Panc1 (cell line): ENCODE data around the gene MEF2A. TPM values are rescaled to one million over a fixed set of nuclear protein-coding genes. Genes with fewer than 3 reads are reported as not detected.

Experiments used
- ATAC-seq: fragments of 200-7000 bp; cut with Tn5 transposase; 2 replicates; pipeline ENCODE4 v1.9.1; 2020; ENCODE audit warnings: mild to moderate bottlenecking, moderate library complexity
- BruUV-seq: library from RNA; stranded (reverse); fragments of 400-500 nt; replicated peaks from 2 replicates; lab custom pipeline; 2021; lab: Mats Ljungman, UMichigan
- CTCF ChIA-PET: fragments of 300-600 bp; sonication (Branson Sonifier 250); formaldehyde crosslinking; loops from one replicate; lab custom pipeline; 2022; ENCODE audit warnings: antibody characterized with exemption; lab: Charles Lee
- POLR2A ChIA-PET: fragments of 300-600 bp; sonication (Branson Sonifier 250); formaldehyde crosslinking; loops from one replicate; lab custom pipeline; 2022; ENCODE audit warnings: antibody characterized with exemption; lab: Charles Lee
- DNase-seq: peaks from one replicate; pipeline ENCODE4 v3.0.0-alpha.2; 2010; ENCODE audit warnings: low read depth, low spot score
- H3K27ac ChIP-seq: 2 replicates; pipeline ENCODE4 v1.5.1; 2011; ENCODE audit warnings: mild to moderate bottlenecking, low read length, inconsistent platforms
- H3K27me3 ChIP-seq: fragments of 200-500 bp; sonication (Bioruptor generic); 2 replicates; pipeline ENCODE4 v1.6.0; 2014; ENCODE audit warnings: low read length, inconsistent platforms; ENCODE audit not compliant: control insufficient read depth, insufficient read depth
- H3K36me3 ChIP-seq: fragments of 200-500 bp; sonication (Bioruptor generic); 2 replicates; pipeline ENCODE4 v1.5.1; 2014; ENCODE audit warnings: inconsistent platforms, mild to moderate bottlenecking, low read length, moderate library complexity; ENCODE audit not compliant: control insufficient read depth, insufficient read depth
- H3K4me1 ChIP-seq: 2 replicates; pipeline ENCODE4 v1.5.1; 2011; ENCODE audit warnings: inconsistent platforms, mild to moderate bottlenecking, low read length, moderate library complexity; ENCODE audit not compliant: control insufficient read depth, insufficient read depth
- H3K4me3 ChIP-seq, 2 experiments: 2 replicates each; pipeline ENCODE4 v1.5.1; 2011 to 2012; ENCODE audit warnings: low read depth in 2 of 2, low read length in 2 of 2, mild to moderate bottlenecking in 2 of 2, inconsistent platforms in 1 of 2, moderate library complexity in 1 of 2
- H3K9me3 ChIP-seq: fragments of 200-500 bp; sonication (Bioruptor generic); 2 replicates; pipeline ENCODE4 v1.5.1; 2014; ENCODE audit warnings: low read depth, mild to moderate bottlenecking, inconsistent platforms, low read length, moderate library complexity; ENCODE audit not compliant: control insufficient read depth, insufficient read depth
- CTCF ChIP-seq: fragments of 450-650 bp; IDR thresholded peaks from 2 replicates; pipeline ENCODE4 v1.5.1; 2017; ENCODE audit warnings: mild to moderate bottlenecking
- POLR2AphosphoS5 ChIP-seq: IDR thresholded peaks from 2 replicates; pipeline ENCODE4 v1.6.1; 2012; ENCODE audit warnings: mild to moderate bottlenecking, low read depth, low read length, moderate library complexity
- REST ChIP-seq, 2 experiments: IDR thresholded peaks; 2 replicates each; pipeline ENCODE4 v1.6.1; 2011 to 2012; ENCODE audit warnings: low read depth in 2 of 2, control low read depth in 1 of 2, low read length in 1 of 2, mild to moderate bottlenecking in 1 of 2, moderate library complexity in 1 of 2; ENCODE audit not compliant: insufficient read depth in 1 of 2
- SIN3A ChIP-seq: IDR thresholded peaks from 2 replicates; pipeline ENCODE4 v1.6.1; 2012; ENCODE audit warnings: low read depth, mild to moderate bottlenecking, low read length, moderate library complexity, borderline replicate concordance; ENCODE audit not compliant: insufficient read depth
- TCF7L2 ChIP-seq: IDR thresholded peaks from 2 replicates; pipeline ENCODE4 v1.6.1; 2011; ENCODE audit warnings: mild to moderate bottlenecking, low read depth, low read length, inconsistent platforms
- in situ Hi-C: cut with HindIII; loops from 2 replicates; pipeline ENCODE4 v1.10.0; 2016; ENCODE audit warnings: low sequenced_read_pairs, low pct_unique_long_range_greater_than_20kb
- intact Hi-C: fragments of 100-400 bp; cut with micrococcal nuclease; formaldehyde crosslinking; loops from one replicate; pipeline ENCODE4 v1.10.0; 2022; ENCODE audit not compliant: unreplicated experiment
- total RNA-seq: library from RNA; stranded (reverse); gene quantifications from one replicate; pipeline ENCODE4 v1.2.1, GENCODE V29; 2021; ENCODE audit not compliant: unreplicated experiment

The MEF2A gene
- total RNA-seq, 1 experiment from 2014 or later = 31.1 TPM

GRCh38 chr15:99718421-99718820 is 152.6 kb downstream of the MEF2A start:
- no TSS peak for BruUV-seq
- ATAC-seq (no peak), DNase-seq (no peak)
- intact Hi-C loops = no loop called here
- H3K9me3 ChIP-seq = no peaks in the 10 kb centered on the region
- in situ Hi-C loops = no loop called here
- CTCF ChIA-PET = interaction anchor here (0.9 kb wide), 1 partner anchor 14 kb away, joined by 3 read pairs; no protein-coding TSS in a partner anchor
- H3K27ac ChIP-seq = no peak overlapping the region
- peaks cover 2% of the 10 kb centered on the region for H3K36me3 ChIP-seq
- no peak for TF ChIP-seq SIN3A
- no peak for TF ChIP-seq REST (IDR thresholded peaks at IDR 0.05; ENCODE audit: insufficient read depth in 1 of 2, low read depth in 2 of 2, low read length in 1 of 2)
- TF ChIP-seq CTCF = no peak
- no peak for TF ChIP-seq POLR2AphosphoS5
- no peak for TF ChIP-seq TCF7L2
- POLR2A ChIA-PET = no interaction called here
- no peak overlapping the region for H3K4me3 ChIP-seq
- H3K27me3 ChIP-seq = no peaks in the 10 kb centered on the region
- H3K4me1 ChIP-seq = no peaks in the 10 kb centered on the region

- in situ Hi-C loops (no loop called here), intact Hi-C loops (no loop called here)
- ChIA-PET CTCF (interaction anchor here (0.9 kb wide), 1 partner anchor 14 kb away, joined by 3 read pairs; no protein-coding TSS in a partner anchor), POLR2A (interaction anchor here (0.9 kb wide), 1 partner anchor 14 kb away, joined by 3 read pairs; the partner anchor contains the start of gene LYSMD4)
- no peak overlapping the region for H3K4me3 ChIP-seq
- no peak for TF ChIP-seq TCF7L2
- no peak for TF ChIP-seq SIN3A
- no peak for TF ChIP-seq REST (IDR thresholded peaks at IDR 0.05; ENCODE audit: insufficient read depth in 1 of 2, low read depth in 2 of 2, low read length in 1 of 2)
- TF ChIP-seq POLR2AphosphoS5 = no peak
- no peak for TF ChIP-seq CTCF
- H3K27me3 ChIP-seq = no peaks in the 10 kb centered on the region
- H3K4me1 ChIP-seq = no peaks in the 10 kb centered on the region
- DNase-seq (no peak), ATAC-seq (no peak)
- BruUV-seq = no TSS peak
- H3K9me3 ChIP-seq = no peaks in the 10 kb centered on the region
- H3K36me3 ChIP-seq = peaks cover under 1% of the 10 kb centered on the region; the same call in 1 of the 2 replicates
- H3K27ac ChIP-seq = no peak overlapping the region
Measured at GRCh38 chr15:99719096-99719541, 153.3 kb downstream of the MEF2A start.
